Activated CD4-positive, alpha-beta T cell treated with anti-CD3 and anti-CD28 coated beads, Interleukin-10, Interleukin-2, amounts not matched to agents 100 ng/mL and 50 ng/mL, durations not matched to agents 16 hours and 8 hours (primary cell): ENCODE data around the gene MBD5.

Experiments used
- DNase-seq: peaks from one replicate; pipeline ENCODE4 v3.0.0-alpha.2; 2020

MBD5 gene

GRCh38 chr2:148023861-148024260, 3.0 kb downstream of the MBD5 start:
- peak; percentile 46 for DNase-seq

- DNase-seq: no peak
Observed at GRCh38 chr2:148026573-148026972, 5.7 kb downstream of the MBD5 start.

DNA sequence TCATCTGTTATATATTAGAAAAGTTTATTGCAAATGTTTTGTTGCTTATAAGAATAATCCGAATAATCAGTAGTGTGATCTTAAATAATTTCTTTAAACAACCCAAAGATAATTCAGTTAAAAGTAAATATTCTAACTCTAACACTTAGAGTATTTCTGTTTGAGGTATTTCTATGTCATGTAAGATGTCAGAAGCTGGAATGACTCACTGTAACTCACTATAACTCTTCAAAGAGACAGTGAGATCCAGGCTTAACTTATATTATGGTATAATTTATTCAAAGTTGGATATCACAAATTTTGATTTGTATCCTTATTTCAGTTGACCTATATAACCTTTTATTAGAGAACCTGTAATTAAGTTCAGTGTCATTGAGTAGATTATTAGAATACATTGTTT, 6.9 kb downstream of the MBD5 start:
- DNase-seq: no peak

- DNase-seq: no peak
Observed at GRCh38 chr2:148028781-148029180, 7.9 kb downstream of the MBD5 start.

DNA sequence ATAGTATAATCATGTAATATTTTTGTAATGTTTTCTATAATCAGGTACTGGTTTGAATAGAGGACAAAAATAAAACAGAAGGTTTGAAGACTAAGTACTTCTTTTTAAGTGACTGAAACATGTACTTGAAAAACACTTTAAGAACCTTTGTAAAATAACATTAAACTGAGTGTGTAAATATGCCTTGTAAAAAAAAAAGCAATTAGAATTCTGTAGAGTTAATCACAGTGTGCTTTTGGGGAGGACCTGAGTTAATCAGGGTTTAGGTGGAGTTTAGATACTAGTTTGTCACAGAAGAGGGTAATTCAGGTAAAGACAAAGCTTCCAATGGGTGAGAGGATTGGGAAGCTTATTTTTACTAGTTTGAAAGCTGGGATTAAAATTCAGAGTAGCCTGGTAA, 10.3 kb downstream of the MBD5 start:
- no peak for DNase-seq

DNA sequence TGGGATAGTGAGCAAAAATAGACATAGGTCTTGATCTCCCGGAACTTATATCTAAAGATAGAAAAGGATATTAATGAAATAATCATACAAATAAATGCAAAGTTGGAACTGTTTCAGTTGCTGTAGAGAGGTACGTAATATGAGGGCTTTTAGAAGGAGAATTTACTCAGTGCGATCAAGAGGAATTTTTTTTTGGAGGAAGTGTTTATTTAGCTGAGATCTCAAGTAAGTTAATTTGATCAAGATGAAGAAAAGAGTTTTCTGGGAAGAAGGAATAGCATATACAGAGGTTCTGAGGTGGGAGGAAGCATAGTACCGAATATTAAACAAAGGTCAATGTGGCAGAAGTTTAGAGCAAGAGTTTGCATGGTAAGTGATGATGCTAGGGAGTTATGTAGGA, 11.3 kb downstream of the MBD5 start:
- no peak for DNase-seq

DNA sequence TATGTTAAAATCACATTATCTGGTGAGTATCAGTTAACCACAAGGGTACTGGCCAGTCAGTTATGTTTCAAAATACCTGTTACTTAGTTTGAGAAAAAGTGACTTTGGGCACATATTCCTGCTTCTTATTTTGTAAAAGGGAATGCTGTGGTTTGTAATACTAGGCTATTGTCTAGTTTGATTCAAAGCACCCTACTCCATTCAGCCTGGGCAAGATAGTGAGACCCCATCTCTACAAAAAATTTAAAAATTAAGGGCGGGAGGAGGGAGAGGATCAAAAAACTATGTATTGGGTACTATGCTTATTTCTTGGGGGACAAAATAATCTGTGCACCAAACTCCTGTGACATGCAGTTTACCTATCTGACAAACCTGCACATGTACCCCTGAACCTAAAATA, 18.9 kb downstream of the MBD5 start:
- DNase-seq: no peak

GRCh38 chr2:148042219-148042618, 21.3 kb downstream of the MBD5 start:
- DNase-seq: no peak

GRCh38 chr2:148044322-148044721, 23.4 kb downstream of the MBD5 start:
- no peak for DNase-seq

- no peak for DNase-seq
Observed at GRCh38 chr2:148046802-148047201, 25.9 kb downstream of the MBD5 start.

DNA sequence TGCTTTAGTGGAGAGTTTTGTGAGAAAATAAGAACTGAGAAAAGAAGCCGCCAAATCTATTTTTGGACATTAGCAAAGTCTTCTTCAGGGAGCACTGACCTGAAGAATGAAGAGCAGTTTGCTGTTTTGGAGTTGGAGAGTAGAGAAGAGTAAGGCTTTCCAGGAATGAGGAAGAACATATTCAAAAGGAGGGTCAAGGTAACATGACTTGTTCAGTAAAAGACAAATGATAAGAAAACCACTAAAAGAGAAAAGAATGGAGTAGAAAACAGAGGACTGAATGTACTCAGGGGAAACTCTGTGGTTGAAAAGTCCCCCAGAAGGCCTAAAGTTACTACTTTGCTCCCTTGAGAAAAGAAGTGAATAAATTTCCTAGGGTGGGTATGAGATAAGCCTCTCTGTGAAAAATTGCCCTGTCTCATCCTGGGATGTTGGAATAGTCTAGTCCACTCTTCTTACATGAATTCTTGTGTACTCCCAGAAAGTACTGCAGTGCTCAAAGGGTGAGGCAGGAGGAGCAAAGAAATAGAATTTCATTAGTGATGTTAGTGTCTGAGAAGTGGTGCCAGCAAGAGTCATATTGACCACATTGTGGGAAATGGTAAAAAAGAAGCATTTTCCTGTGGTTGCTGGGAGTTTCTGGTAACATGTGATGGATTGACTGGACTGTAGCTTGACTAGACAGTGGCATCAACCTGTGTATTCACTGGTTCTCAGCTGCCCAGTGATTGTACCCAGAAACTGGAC, 27.8 kb downstream of the MBD5 start:
- peak; percentile 22 for DNase-seq

- DNase-seq: no peak
Observed at GRCh38 chr2:148049284-148049683, 28.4 kb downstream of the MBD5 start.

DNA sequence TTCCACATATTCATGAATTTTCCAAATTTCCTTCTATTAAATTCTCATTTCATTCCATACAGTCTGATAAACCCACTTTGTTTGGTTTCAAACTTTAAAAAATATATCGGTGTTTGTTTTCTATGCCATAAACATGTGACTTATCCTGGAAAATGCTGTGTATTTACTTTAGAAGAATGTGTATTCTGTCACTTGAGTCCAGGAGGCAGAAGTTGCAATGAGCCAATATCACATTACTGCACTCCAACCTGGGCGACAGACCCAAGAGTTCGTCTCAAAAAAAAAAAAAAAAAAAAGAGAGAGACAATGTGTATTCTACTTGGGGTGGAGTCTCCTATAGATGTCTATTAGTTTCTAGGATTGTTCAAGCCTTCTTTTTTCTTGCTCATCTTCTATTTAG, 31.8 kb downstream of the MBD5 start:
- DNase-seq: no peak

- no peak for DNase-seq
Observed at GRCh38 chr2:148058641-148059040, 37.8 kb downstream of the MBD5 start.

GRCh38 chr2:148063633-148064032, 42.7 kb downstream of the MBD5 start:
- no peak for DNase-seq

DNA sequence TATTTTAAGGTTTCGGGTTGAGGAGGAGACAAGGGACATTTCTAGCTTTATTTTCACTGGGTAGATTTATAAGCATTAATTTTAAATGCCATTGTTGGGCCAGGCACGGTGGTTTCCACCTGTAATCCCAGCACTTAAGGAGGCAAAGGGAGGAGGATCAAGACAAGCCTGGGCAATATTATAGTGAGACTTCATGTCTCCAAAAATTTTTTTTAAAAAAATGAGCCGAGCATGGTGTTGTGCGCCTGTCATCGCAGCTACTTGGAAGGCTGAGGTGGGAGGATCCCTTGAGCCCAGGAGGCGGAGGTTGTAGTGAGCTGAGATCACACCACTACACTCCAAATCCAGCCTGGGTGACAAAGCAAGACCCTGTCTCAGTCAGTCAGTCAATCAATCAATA, 45.0 kb downstream of the MBD5 start:
- no peak for DNase-seq

DNA sequence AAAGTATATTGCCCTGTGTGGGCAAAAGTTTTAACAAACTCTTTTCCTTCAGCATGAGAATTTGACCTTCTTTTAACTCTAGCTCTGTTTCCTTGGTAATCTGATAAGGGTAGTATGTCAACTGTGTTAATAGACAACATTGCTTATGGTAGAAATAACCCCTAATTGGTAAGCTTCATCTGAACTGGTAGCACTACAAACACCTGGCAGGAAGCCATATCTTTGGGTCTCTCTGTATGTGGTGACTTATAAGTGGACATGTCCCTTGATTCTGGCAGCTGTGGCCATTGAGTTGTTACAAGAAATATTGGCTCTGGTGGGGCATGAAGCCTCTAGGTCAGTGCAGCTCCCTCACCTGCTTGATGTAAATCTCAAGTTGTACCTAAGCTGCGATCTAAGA, 46.9 kb downstream of the MBD5 start:
- DNase-seq: no peak

GRCh38 chr2:148071351-148071750, 50.5 kb downstream of the MBD5 start:
- no peak for DNase-seq

- no peak for DNase-seq
Observed at GRCh38 chr2:148096012-148096411, 75.1 kb downstream of the MBD5 start.

GRCh38 chr2:148102641-148103040, 81.8 kb downstream of the MBD5 start:
- DNase-seq: no peak

DNA sequence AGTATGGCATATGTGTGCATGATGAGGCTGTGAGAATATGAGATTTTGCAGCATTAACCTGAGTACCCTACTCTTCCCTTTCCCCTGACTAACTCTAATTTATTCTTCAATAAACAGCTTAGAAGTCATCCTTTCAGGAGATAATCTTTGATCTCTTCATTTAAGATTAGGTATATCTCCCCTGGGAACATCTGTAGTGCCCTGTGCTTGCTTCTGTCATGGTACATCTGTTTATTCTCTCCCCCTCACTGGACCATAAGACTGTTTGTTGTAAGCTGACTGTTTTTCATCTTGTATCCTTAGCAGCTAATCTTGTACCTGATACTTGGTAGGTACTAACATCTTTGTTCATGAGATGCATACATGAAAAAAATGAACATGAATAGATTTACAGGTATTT, 83.1 kb downstream of the MBD5 start:
- DNase-seq: no peak

DNA sequence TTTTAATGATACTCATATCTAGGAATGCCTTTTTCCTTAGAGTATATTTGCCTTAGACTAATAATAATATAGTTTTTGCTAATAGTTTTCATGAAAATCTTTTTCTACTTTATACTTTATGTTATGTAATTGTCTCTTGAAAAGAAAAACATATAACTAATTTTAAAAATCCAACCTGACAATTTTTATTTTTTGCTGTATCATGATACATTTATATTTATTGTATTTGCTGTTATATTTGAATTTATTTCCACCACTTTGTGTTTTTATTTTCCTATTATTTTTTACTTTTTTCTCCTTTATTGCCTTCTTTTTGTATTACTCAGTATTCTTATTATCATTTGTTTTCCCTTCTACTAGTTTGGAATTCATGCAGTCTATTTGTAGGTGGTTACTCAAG, 85.4 kb downstream of the MBD5 start:
- no peak for DNase-seq

- DNase-seq: no peak
Observed at GRCh38 chr2:148108385-148108784, 87.5 kb downstream of the MBD5 start.

DNA sequence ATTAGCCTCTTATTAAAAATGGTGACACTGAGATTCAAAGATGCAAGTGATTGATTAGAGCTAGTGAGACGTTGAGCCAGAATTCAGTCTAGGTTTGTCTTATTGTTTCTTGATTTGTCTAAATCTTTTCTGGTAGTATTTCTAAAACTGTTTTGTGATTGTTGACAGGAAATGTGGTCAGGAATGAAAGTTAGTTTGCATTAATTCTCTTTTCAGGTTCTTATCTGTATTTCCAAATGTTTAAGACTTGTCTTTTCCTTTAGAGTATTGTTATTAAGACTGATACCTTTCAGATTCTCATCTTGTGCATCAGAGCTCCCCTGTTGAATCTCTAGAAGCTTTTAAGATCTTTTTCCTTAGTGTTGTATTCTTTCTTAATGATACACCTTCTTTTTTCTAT, 89.3 kb downstream of the MBD5 start:
- DNase-seq: no peak

DNA sequence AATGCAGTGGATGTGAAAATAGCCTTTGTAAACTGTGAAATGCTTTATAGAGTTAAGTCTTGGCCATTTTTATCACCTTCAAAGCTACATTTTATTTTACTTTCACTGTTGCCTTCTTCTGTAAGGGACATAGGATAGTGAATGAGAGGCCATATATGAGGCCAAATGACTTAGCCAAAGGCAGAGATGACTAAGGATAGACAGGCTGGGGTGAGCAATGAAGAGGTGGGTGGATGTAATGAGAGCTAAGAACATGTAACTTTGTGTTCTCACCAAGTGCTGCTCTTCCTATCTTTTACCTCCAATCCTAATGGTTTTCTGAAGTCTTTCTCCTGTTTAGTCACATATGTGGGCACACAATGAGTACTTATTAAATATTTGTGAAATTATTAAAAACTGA, 101.9 kb downstream of the MBD5 start:
- DNase-seq: no peak

- DNase-seq: no peak
Observed at GRCh38 chr2:148124271-148124670, 103.4 kb downstream of the MBD5 start.
